HG03558 (cell line): ENCODE results near the gene ATAD1.
"Not testable (repeated sequence)": the region's sequence is repeated elsewhere in the genome, so short reads cannot be mapped to it uniquely, and the experiment has no call there.

Source experiments
- ATAC-seq: cut with Tn5 transposase; IDR thresholded peaks from one replicate; pipeline ENCODE4 v1.9.1; 2021; ENCODE audit warnings: moderate number of reproducible peaks; ENCODE audit not compliant: unreplicated experiment; ENCODE audit errors: extremely low read depth

Gene ATAD1

GRCh38 chr10:87761892-87762291 is 56.1 kb downstream of the ATAD1 start:
- peak; percentile 77 for ATAC-seq

GRCh38 chr10:87761153-87761552 is 56.9 kb downstream of the ATAD1 start:
- ATAC-seq = no peak

GRCh38 chr10:87760195-87760905 is 57.7 kb downstream of the ATAD1 start:
- no peak for ATAC-seq

- no peak for ATAC-seq
Measured at GRCh38 chr10:87759551-87759950, 58.5 kb downstream of the ATAD1 start.

GRCh38 chr10:87757685-87758084 is 60.3 kb downstream of the ATAD1 start:
- ATAC-seq = no peak

GRCh38 chr10:87753995-87754866 is 63.8 kb downstream of the ATAD1 start:
- ATAC-seq = no peak

GRCh38 chr10:87752566-87752965 is 65.5 kb downstream of the ATAD1 start:
- no peak for ATAC-seq

- no peak for ATAC-seq
Measured at GRCh38 chr10:87751274-87751673, 66.8 kb downstream of the ATAD1 start.

GRCh38 chr10:87750817-87751216 is 67.2 kb downstream of the ATAD1 start:
- ATAC-seq = no peak

- ATAC-seq = no peak
Measured at GRCh38 chr10:87750001-87750671, 67.9 kb downstream of the ATAD1 start.

- ATAC-seq = not testable (repeated sequence)
Measured at GRCh38 chr10:87748244-87748643, 69.8 kb downstream of the ATAD1 start.

- ATAC-seq = no peak
Measured at GRCh38 chr10:87746911-87747310, 71.1 kb downstream of the ATAD1 start.

GRCh38 chr10:87744606-87745005 is 73.4 kb downstream of the ATAD1 start:
- no peak for ATAC-seq

- not testable (repeated sequence) for ATAC-seq
Measured at GRCh38 chr10:87742992-87743610, 74.9 kb downstream of the ATAD1 start.

- ATAC-seq = no peak
Measured at GRCh38 chr10:87740254-87740655, 77.8 kb downstream of the ATAD1 start.

- ATAC-seq = no peak
Measured at GRCh38 chr10:87739703-87740102, 78.3 kb downstream of the ATAD1 start.

- not testable (repeated sequence) for ATAC-seq
Measured at GRCh38 chr10:87738253-87738652, 79.8 kb downstream of the ATAD1 start.

GRCh38 chr10:87734987-87735827 is 82.8 kb downstream of the ATAD1 start:
- no peak for ATAC-seq

- no peak for ATAC-seq
Measured at GRCh38 chr10:87733081-87733480, 84.9 kb downstream of the ATAD1 start.

GRCh38 chr10:87729940-87730339 is 88.1 kb downstream of the ATAD1 start:
- ATAC-seq = no peak
